Stimulated activated CD4-positive, alpha-beta T cell treated with anti-CD3 and anti-CD28 coated beads, Interleukin-12 subunit alpha, Interleukin-12 subunit beta, amount 100 ng/mL, for 24 hours (primary cell): ENCODE results near the gene GUCY2F.

Experiments
- DNase-seq, 2 experiments: peaks; one replicate each; pipeline ENCODE4 v3.0.0-alpha.2; 2020; ENCODE audit warnings: low read depth in 2 of 2

Gene GUCY2F

GRCh38 chrX:109481986-109482385 is at the start of gene GUCY2F:
TSS of gene GUCY2F (minus strand) at chrX:109482086. CDS start at chrX:109475936, 6,150 bp downstream.
- DNase-seq = no peak

DNA sequence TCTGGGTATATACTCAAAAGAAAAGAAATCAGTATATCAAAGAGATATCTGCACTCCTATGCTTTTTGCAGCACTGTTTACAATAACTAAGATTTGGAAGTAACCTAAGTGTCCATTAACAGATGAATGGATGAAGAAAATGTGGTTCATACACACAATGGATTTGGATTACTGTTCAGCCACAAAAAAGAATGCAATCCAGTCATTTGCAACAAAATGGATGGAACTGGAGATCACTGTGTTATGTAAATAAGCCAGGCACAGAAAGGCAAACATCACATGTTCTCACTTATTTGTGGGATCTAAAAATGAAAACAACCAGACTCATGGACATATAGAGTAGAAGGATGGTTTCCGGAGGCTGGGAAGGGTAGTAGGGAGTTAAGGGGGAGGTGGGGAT is 37.1 kb upstream of the GUCY2F start:
- no peak for DNase-seq

- no peak for DNase-seq
Observed at GRCh38 chrX:109511113-109511512, 29.2 kb upstream of the GUCY2F start.

- no peak for DNase-seq
Observed at GRCh38 chrX:109508915-109509314, 27.0 kb upstream of the GUCY2F start.

GRCh38 chrX:109501176-109501575 is 19.3 kb upstream of the GUCY2F start:
- DNase-seq = no peak

- DNase-seq = no peak
Observed at GRCh38 chrX:109498434-109498833, 16.5 kb upstream of the GUCY2F start.

DNA sequence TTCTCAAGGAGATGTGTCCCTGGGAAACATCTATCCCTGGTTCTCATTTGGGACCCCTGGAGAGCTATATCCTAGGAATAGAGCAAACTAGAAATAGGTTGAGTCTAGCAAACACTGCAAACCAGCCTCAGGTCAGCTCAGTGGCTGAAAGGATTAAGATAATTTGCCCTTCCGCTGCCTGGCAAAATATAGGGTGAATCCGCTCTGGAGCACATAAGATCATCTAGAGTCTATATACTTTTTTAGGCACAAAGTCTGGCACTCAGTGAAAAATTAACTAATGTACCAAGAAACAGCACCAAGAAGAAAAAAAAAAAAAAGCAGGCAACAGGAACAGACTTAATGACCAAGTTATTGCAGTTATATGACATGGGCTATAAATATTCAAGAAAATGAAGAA is 7.3 kb upstream of the GUCY2F start:
- DNase-seq = no peak

- DNase-seq = no peak
Observed at GRCh38 chrX:109487640-109488039, 5.8 kb upstream of the GUCY2F start.

- DNase-seq = peak; percentile 31 to 33
Observed at GRCh38 chrX:109485470-109486340, 3.8 kb upstream of the GUCY2F start.

DNA sequence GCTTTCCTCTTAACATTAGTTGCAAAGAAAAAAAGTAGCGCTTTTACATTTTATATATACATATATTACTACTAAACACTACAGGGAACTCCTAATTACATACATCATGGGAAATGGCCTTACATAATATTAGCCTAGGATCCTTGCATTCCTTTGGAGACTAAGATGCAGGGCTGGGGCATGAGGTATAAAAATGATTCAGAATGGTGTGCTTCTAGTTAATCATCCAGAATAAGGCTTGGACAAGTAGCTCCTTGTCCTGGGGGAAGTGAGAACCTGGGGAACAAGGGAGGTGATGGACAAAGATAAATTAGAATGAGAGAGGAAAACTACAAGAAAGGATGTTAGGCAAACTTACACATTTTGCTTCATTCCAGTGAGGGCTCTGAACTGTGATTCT is 3.0 kb upstream of the GUCY2F start:
- DNase-seq = no peak

DNA sequence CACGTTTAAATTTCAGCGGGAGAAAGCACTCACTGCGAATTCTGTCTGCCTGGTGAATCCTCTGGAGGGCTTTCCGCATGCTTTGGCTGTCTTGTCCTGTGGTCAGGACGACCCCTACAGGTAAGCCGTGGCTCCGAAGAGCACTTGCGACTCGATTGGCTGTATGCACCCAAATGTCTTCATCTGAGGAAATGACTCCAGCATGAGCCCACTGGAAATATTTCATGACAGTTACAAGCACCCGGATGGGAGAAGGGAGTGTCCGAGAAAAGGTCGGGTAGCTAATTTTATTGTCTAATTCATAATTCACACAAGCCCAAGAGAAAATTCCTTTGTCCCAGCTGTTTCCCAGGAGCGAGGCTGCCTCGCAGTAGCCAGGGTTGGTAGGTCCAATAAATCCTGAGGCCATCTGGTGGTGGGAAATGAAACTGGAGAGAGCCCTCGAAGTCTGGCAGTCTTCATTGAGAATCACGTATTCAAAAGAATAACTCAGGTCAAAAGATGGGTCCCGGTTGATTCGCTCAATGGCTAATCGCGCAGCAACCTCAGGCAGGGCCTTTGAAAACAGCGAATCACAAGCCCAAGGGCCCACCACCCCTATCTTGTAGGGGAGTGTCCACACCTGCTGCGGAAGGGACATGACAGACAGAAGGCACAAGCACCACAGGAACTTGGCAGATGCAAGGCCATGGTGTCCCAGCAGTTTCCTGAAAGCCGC is 6.6 kb downstream of the GUCY2F start:
- DNase-seq = no peak

GRCh38 chrX:109472939-109473735 is 8.7 kb downstream of the GUCY2F start:
- DNase-seq = peak; percentile 2 to 26

DNA sequence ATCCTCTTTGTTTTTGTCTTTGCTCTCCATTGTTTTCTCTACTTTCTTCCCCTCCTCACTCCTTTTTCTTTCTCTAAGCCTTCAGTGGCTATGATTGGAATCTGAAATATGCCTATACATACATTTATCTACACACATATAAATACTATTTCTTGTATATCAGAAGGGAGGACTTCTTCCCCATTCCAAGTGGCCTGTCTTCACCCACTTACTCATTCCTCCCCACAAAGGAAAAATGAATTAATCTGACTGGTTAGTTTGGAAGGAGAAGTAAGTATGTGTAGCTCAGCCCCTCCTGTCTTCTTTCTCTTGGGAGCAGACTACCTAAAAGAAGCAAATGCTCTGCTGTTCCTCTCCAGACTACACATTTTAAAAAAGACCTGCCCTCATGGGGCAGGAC is 17.7 kb downstream of the GUCY2F start:
- DNase-seq = no peak

- DNase-seq = no peak
Observed at GRCh38 chrX:109463784-109464183, 18.1 kb downstream of the GUCY2F start.

- no peak for DNase-seq
Observed at GRCh38 chrX:109448282-109448938, 33.5 kb downstream of the GUCY2F start.

- no peak for DNase-seq
Observed at GRCh38 chrX:109441266-109441665, 40.6 kb downstream of the GUCY2F start.

- no peak for DNase-seq
Observed at GRCh38 chrX:109440475-109440874, 41.4 kb downstream of the GUCY2F start.

GRCh38 chrX:109409181-109409580 is 72.7 kb downstream of the GUCY2F start:
- DNase-seq = no peak

GRCh38 chrX:109403922-109404321 is 78.0 kb downstream of the GUCY2F start:
- no peak for DNase-seq

DNA sequence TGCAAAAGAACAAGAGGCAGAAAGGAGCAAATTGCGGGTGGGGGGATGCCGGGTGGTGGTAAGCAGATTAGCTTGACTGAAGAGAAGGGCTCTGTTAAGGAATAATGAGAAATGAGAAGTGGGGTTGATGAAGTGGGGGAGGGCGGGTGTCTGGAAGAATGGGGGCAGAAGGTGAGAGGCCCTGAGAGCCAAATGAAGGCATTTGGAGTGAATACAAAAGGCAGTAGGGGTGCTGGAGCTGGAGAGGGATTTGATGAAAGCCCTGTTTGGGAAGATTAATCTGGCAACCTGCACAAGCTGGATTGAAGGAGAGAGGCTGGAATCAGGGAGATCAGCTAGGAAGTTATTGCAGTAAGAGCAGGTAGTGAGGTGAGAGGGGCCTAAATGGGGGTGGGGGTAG is 82.1 kb downstream of the GUCY2F start:
- no peak for DNase-seq

GRCh38 chrX:109398833-109399232 is 83.1 kb downstream of the GUCY2F start:
- DNase-seq = no peak

DNA sequence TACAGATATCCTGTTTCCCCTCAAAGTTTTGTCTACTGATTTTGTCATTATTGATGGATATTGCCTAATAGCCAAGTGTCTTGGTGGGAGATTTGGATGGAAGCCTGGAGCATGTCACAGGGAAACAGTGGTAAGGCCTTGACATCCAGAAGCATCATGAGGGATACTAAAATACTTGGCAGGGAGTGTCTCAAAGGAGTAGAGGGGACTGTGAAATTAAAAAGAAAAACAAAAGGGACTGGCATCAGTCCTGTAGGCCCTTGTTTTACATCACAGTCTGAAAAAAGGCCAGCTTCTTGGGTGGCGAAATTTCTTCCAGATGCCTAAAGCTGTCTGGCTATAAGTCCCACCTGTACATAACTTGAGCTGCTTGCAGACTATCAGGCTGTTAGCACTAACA is 83.8 kb downstream of the GUCY2F start:
- DNase-seq = no peak
